H1 (cell line): Measurements from ENCODE around the gene ISG20L2. TPM values are rescaled to one million over a fixed set of nuclear protein-coding genes. Genes with fewer than 3 reads are reported as not detected.

Experiments used
- BCL11A ChIP-seq, 2 experiments: IDR thresholded peaks; one replicate each; pipeline ENCODE4 v1.6.1; 2011; ENCODE audit warnings: low read depth in 2 of 2, low read length in 2 of 2, mild to moderate bottlenecking in 2 of 2
- BRCA1 ChIP-seq: IDR thresholded peaks from 2 replicates; pipeline ENCODE4 v1.6.1; 2012; ENCODE audit warnings: low read depth, low read length, improper control_type of control experiment
- CBX5 ChIP-seq: fragments of 300-800, 300-1000 bp; sonication (generic); IDR thresholded peaks from 2 replicates; pipeline ENCODE4 v1.7.1; 2016; ENCODE audit warnings: antibody characterized with exemption, low read length, low read depth
- CBX8 ChIP-seq: fragments of 300-800, 300-1000 bp; sonication (generic); IDR thresholded peaks from 2 replicates; pipeline ENCODE4 v1.7.1; 2016; ENCODE audit warnings: low read depth, low read length, borderline replicate concordance
- CTBP2 ChIP-seq: IDR thresholded peaks from 2 replicates; pipeline ENCODE4 v1.7.0; 2011; ENCODE audit warnings: borderline replicate concordance, mild to moderate bottlenecking, moderate library complexity, mixed read lengths, low read length; ENCODE audit not compliant: insufficient read depth, insufficient read length
- EGR1 ChIP-seq: IDR thresholded peaks from 2 replicates; pipeline ENCODE4 v1.6.1; 2011; ENCODE audit warnings: low read depth, low read length, borderline replicate concordance
- GABPA ChIP-seq: IDR thresholded peaks from 2 replicates; pipeline ENCODE4 v1.6.1; 2011; ENCODE audit warnings: mild to moderate bottlenecking, low read length, moderate library complexity, borderline replicate concordance; ENCODE audit not compliant: insufficient read depth
- GTF2F1 ChIP-seq: IDR thresholded peaks from 2 replicates; pipeline ENCODE4 v1.6.1; 2012; ENCODE audit warnings: low read depth, low read length, improper control_type of control experiment, borderline replicate concordance
- JUN ChIP-seq: IDR thresholded peaks from 2 replicates; pipeline ENCODE4 v1.6.1; 2011; ENCODE audit warnings: low read depth, mild to moderate bottlenecking, improper control_type of control experiment, low read length
- JUND ChIP-seq: IDR thresholded peaks from 2 replicates; pipeline ENCODE4 v1.6.1; 2011; ENCODE audit warnings: mild to moderate bottlenecking, improper control_type of control experiment, low read length
- KDM1A ChIP-seq: fragments of 200-600, 300-600 bp; sonication (generic); IDR thresholded peaks from 2 replicates; pipeline ENCODE4 v1.7.1; 2016; ENCODE audit warnings: mild to moderate bottlenecking, low read length, borderline replicate concordance
- NRF1 ChIP-seq: IDR thresholded peaks from 2 replicates; pipeline ENCODE4 v1.6.1; 2011; ENCODE audit warnings: mild to moderate bottlenecking, low read depth, low read length, improper control_type of control experiment
- POLR2A ChIP-seq, 2 experiments: IDR thresholded peaks; 1 replicate in 1 of 2; 2 replicates in 1 of 2; pipeline ENCODE4 v1.6.1; 2011; ENCODE audit warnings: low read depth in 2 of 2, low read length in 2 of 2, mild to moderate bottlenecking in 2 of 2; ENCODE audit errors: control extremely low read depth in 1 of 2
- POU5F1 ChIP-seq: IDR thresholded peaks from 2 replicates; pipeline ENCODE4 v1.6.1; 2011; ENCODE audit warnings: low read depth, mild to moderate bottlenecking, low read length, moderate library complexity
- SIN3A ChIP-seq, 2 experiments: IDR thresholded peaks in 1 of 2; conservative IDR thresholded peaks in 1 of 2; 2 replicates each; pipeline ENCODE4 v1.6.1; 2011 to 2012; ENCODE audit warnings: low read length in 2 of 2, improper control_type of control experiment in 1 of 2, low read depth in 1 of 2, mild to moderate bottlenecking in 1 of 2
- SUZ12 ChIP-seq: fragments of 200-600 bp; sonication (generic); IDR thresholded peaks from 2 replicates; pipeline ENCODE4 v1.6.1; 2012; ENCODE audit warnings: mild to moderate bottlenecking, inconsistent platforms, low read length, moderate library complexity, mixed read lengths
- TAF1 ChIP-seq: IDR thresholded peaks from 2 replicates; pipeline ENCODE4 v1.6.1; 2011; ENCODE audit warnings: mild to moderate bottlenecking, low read depth, low read length
- TAF7 ChIP-seq: optimal IDR thresholded peaks from 2 replicates; pipeline ENCODE3; 2011; ENCODE audit warnings: low read depth, mild to moderate bottlenecking, inconsistent platforms, low read length, moderate library complexity, borderline replicate concordance
- polyA plus RNA-seq, 7 experiments: library from polyadenylated mRNA; depleted of rRNA in 3 of 7; stranded (reverse) in 5 of 7; unstranded in 2 of 7; fragments of >200 nt in 5 of 7; fragments of 200-250 nt in 2 of 7; gene quantifications; 1 replicate in 5 of 7; 2 replicates in 1 of 7; 4 replicates in 1 of 7; pipeline versions ENCODE4 v1.2.1 to v1.2.3, GENCODE V29; 2011 to 2013; ENCODE audit warnings: missing spikeins in 2 of 7, mixed read lengths in 2 of 7
- total RNA-seq: library from RNA; stranded (reverse); fragmentation: NEBNext Ultra II Directional; extraction: Animal tissue kit (Norgen Biotek cat#: 25700); gene quantifications from 2 replicates; pipeline ENCODE4 v1.2.1, GENCODE V29; 2021
- TF ChIP-seq, protein P1 (sequence below): IDR thresholded peaks from 2 replicates; pipeline ENCODE4 v1.6.1; 2011; ENCODE audit warnings: low read length, improper control_type of control experiment
- TF ChIP-seq, protein P2 (sequence below): IDR thresholded peaks from 2 replicates; pipeline ENCODE4 v1.6.1; 2012; ENCODE audit warnings: low read length, inconsistent platforms

ISG20L2 gene
- total and polyA plus RNA-seq, 2 of the 8 experiments (the other 6 are each of a cell fraction or from before 2014, with no cell fraction given), result 47.5 to 53.0 TPM

- peak in 1 of 2 experiments; percentile 83; a peak in 2 of 4 replicates for TF ChIP-seq SIN3A (conservative IDR thresholded peaks at IDR 0.05 in 1 of 2, IDR thresholded peaks at IDR 0.05 in 1 of 2; ENCODE audit: low read depth in 1 of 2, low read length in 2 of 2)
- TF ChIP-seq, protein P1, sequence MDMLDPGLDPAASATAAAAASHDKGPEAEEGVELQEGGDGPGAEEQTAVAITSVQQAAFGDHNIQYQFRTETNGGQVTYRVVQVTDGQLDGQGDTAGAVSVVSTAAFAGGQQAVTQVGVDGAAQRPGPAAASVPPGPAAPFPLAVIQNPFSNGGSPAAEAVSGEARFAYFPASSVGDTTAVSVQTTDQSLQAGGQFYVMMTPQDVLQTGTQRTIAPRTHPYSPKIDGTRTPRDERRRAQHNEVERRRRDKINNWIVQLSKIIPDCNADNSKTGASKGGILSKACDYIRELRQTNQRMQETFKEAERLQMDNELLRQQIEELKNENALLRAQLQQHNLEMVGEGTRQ, result no peak
- no peak; the same call in 1 of the 2 replicates for TF ChIP-seq GTF2F1
- TF ChIP-seq CTBP2, result no peak
- TF ChIP-seq BCL11A (IDR thresholded peaks at IDR 0.05; ENCODE audit: low read depth in 2 of 2, low read length in 2 of 2), result no peak
- TF ChIP-seq GABPA, result 0 out of 2 replicates have a peak, but pooled peaks have one; percentile 56
- TF ChIP-seq CBX5, result no peak
- peak; percentile 51 for TF ChIP-seq TAF7
- TF ChIP-seq, protein P2, sequence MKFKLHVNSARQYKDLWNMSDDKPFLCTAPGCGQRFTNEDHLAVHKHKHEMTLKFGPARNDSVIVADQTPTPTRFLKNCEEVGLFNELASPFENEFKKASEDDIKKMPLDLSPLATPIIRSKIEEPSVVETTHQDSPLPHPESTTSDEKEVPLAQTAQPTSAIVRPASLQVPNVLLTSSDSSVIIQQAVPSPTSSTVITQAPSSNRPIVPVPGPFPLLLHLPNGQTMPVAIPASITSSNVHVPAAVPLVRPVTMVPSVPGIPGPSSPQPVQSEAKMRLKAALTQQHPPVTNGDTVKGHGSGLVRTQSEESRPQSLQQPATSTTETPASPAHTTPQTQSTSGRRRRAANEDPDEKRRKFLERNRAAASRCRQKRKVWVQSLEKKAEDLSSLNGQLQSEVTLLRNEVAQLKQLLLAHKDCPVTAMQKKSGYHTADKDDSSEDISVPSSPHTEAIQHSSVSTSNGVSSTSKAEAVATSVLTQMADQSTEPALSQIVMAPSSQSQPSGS, result peak; percentile 42; the same call in 1 of the 2 replicates
- no peak for TF ChIP-seq CBX8
- no peak for TF ChIP-seq BRCA1
- peak; percentile 44; the same call in 1 of the 2 replicates for TF ChIP-seq TAF1
- no peak; the same call in none of the 2 replicates for TF ChIP-seq KDM1A
- no peak; the same call in 1 of the 2 replicates for TF ChIP-seq EGR1
- peak; percentile 75; the same call in 1 of the 2 replicates for TF ChIP-seq JUND
- TF ChIP-seq JUN, result no peak
- TF ChIP-seq SUZ12, result no peak
- TF ChIP-seq NRF1, result no peak
- TF ChIP-seq POU5F1, result 0 out of 2 replicates have a peak, but pooled peaks have one; percentile 55
- TF ChIP-seq POLR2A (IDR thresholded peaks at IDR 0.05; ENCODE audit: control extremely low read depth in 1 of 2, low read depth in 2 of 2, low read length in 2 of 2), result peak in 1 of 2 experiments; percentile 78; a peak in 2 of 3 replicates
These were observed 35.4 kb downstream of the ISG20L2 start (continued) for GRCh38 chr1:156692925-156693847.
